NCI-H1694 (cell line): ENCODE results near the gene PPM1A.
A peak's percentile ranks its signal among the peaks of the same experiment; 100 is the strongest.

Source experiments
- DNase-seq: peaks from one replicate; lab custom pipeline; 2025; lab: John Stamatoyannopoulos, UW

PPM1A gene

GRCh38 chr14:60248697-60249318 is at the start of gene PPM1A:
TSS of gene PPM1A (plus strand) at chr14:60249221. CDS start at chr14:60282704, 33,483 bp downstream.
- DNase-seq: peak; percentile 96

- no peak for DNase-seq
These were observed 49.7 kb upstream of the PPM1A start for GRCh38 chr14:60199321-60199720.

- no peak for DNase-seq
These were observed 44.7 kb upstream of the PPM1A start for GRCh38 chr14:60204104-60204842.

- no peak for DNase-seq
These were observed 43.9 kb upstream of the PPM1A start for GRCh38 chr14:60204843-60205774.

- DNase-seq: no peak
These were observed 42.8 kb upstream of the PPM1A start for GRCh38 chr14:60206249-60206670.

- no peak for DNase-seq
These were observed 42.0 kb upstream of the PPM1A start for GRCh38 chr14:60206837-60207533.

- DNase-seq: no peak
These were observed 38.3 kb upstream of the PPM1A start for GRCh38 chr14:60210703-60211102.

GRCh38 chr14:60211153-60211552 is 37.9 kb upstream of the PPM1A start:
- DNase-seq: no peak

GRCh38 chr14:60212503-60213371 is 36.3 kb upstream of the PPM1A start:
- DNase-seq: no peak

GRCh38 chr14:60214003-60214402 is 35.0 kb upstream of the PPM1A start:
- no peak for DNase-seq

- no peak for DNase-seq
These were observed 34.5 kb upstream of the PPM1A start for GRCh38 chr14:60214415-60215126.

GRCh38 chr14:60215127-60215444 is 33.9 kb upstream of the PPM1A start:
- no peak for DNase-seq

GRCh38 chr14:60215520-60216420 is 33.3 kb upstream of the PPM1A start:
- no peak for DNase-seq

- no peak for DNase-seq
These were observed 31.3 kb upstream of the PPM1A start for GRCh38 chr14:60217713-60218112.

- DNase-seq: no peak
These were observed 28.9 kb upstream of the PPM1A start for GRCh38 chr14:60220084-60220483.

GRCh38 chr14:60220917-60221316 is 28.1 kb upstream of the PPM1A start:
- no peak for DNase-seq

GRCh38 chr14:60221457-60221856 is 27.6 kb upstream of the PPM1A start:
- DNase-seq: no peak

GRCh38 chr14:60222820-60223219 is 26.2 kb upstream of the PPM1A start:
- DNase-seq: no peak

- no peak for DNase-seq
These were observed 23.8 kb upstream of the PPM1A start for GRCh38 chr14:60225265-60225664.
